WTC11 (cell line): ENCODE data around the gene MACROD2. TPM values are rescaled to one million over a fixed set of nuclear protein-coding genes. Genes with fewer than 3 reads are reported as not detected.

Source experiments
- ATAC-seq: fragments of 200-7000 bp; cut with Tn5 transposase; 2 replicates; pipeline ENCODE4 v1.10.0; 2021; ENCODE audit warnings: mild to moderate bottlenecking, moderate library complexity
- CTCF ChIA-PET: fragments of 300-600 bp; sonication (Branson Sonifier 250); formaldehyde crosslinking; loops from one replicate; lab custom pipeline; 2021; ENCODE audit warnings: antibody characterized with exemption; lab: Charles Lee
- POLR2A ChIA-PET: fragments of 350-600 bp; sonication (Branson Sonifier 250); formaldehyde crosslinking; loops from one replicate; lab custom pipeline; 2021; ENCODE audit warnings: antibody characterized with exemption; lab: Charles Lee
- DNase-seq: peaks from one replicate; pipeline ENCODE4 v3.0.0; 2021; ENCODE audit warnings: low spot score
- H3K27ac Mint-ChIP-seq: 2 replicates; pipeline ENCODE4 v1.8.0; 2021; ENCODE audit warnings: mixed read lengths
- H3K27me3 Mint-ChIP-seq: 2 replicates; pipeline ENCODE4 v1.8.0; 2021; ENCODE audit warnings: low read depth, mild to moderate bottlenecking, moderate library complexity, mixed read lengths
- H3K36me3 Mint-ChIP-seq: 2 replicates; pipeline ENCODE4 v1.8.0; 2021; ENCODE audit warnings: mixed read lengths
- H3K4me1 Mint-ChIP-seq: 2 replicates; pipeline ENCODE4 v1.8.0; 2022; ENCODE audit warnings: mixed read lengths
- H3K4me3 Mint-ChIP-seq: 2 replicates; pipeline ENCODE4 v1.8.0; 2021; ENCODE audit warnings: mild to moderate bottlenecking, moderate library complexity, mixed read lengths
- H3K9me3 Mint-ChIP-seq: 2 replicates; pipeline ENCODE4 v1.8.0; 2021; ENCODE audit warnings: mixed read lengths
- ATF6 ChIP-seq: sonication (generic); formaldehyde crosslinking; IDR thresholded peaks from 2 replicates; pipeline ENCODE4 v1.8.1; 2023; ENCODE audit warnings: mild to moderate bottlenecking, missing genetic modification reagents
- CREM ChIP-seq: sonication (generic); formaldehyde crosslinking; IDR thresholded peaks from 2 replicates; pipeline ENCODE4 v1.8.1; 2022; ENCODE audit warnings: mild to moderate bottlenecking, missing genetic modification reagents, moderate library complexity
- EMX1 ChIP-seq: fragments of 250-450 bp; sonication (Bioruptor Pico); IDR thresholded peaks from 2 replicates; pipeline ENCODE4 v1.8.0; 2021; ENCODE audit warnings: mild to moderate bottlenecking
- FOXJ3 ChIP-seq: sonication (generic); formaldehyde crosslinking; IDR thresholded peaks from 2 replicates; pipeline ENCODE4 v1.9.0; 2021; ENCODE audit warnings: missing genetic modification reagents, mild to moderate bottlenecking, borderline replicate concordance
- GABPB1 ChIP-seq: sonication (generic); formaldehyde crosslinking; IDR thresholded peaks from 2 replicates; pipeline ENCODE4 v1.8.1; 2023; ENCODE audit warnings: mild to moderate bottlenecking, missing genetic modification reagents
- KAT7 ChIP-seq: sonication (generic); formaldehyde crosslinking; IDR thresholded peaks from 2 replicates; pipeline ENCODE4 v1.8.1; 2023; ENCODE audit warnings: missing genetic modification reagents, mild to moderate bottlenecking, borderline replicate concordance
- MYBL2 ChIP-seq: sonication (generic); formaldehyde crosslinking; IDR thresholded peaks from 2 replicates; pipeline ENCODE4 v1.8.1; 2023; ENCODE audit warnings: mild to moderate bottlenecking, moderate library complexity, missing genetic modification reagents
- PRRX2 ChIP-seq: fragments of 250-450 bp; sonication (Bioruptor Pico); IDR thresholded peaks from 2 replicates; pipeline ENCODE4 v1.8.0; 2021; ENCODE audit warnings: mild to moderate bottlenecking
- SMAD4 ChIP-seq: sonication (generic); formaldehyde crosslinking; IDR thresholded peaks from 2 replicates; pipeline ENCODE4 v1.8.0; 2022; ENCODE audit warnings: mild to moderate bottlenecking, missing genetic modification reagents
- SP1 ChIP-seq: sonication (generic); formaldehyde crosslinking; conservative IDR thresholded peaks from 2 replicates; pipeline ENCODE4 v1.8.1; 2022; ENCODE audit warnings: missing genetic modification reagents
- STAT6 ChIP-seq: sonication (generic); formaldehyde crosslinking; conservative IDR thresholded peaks from 2 replicates; pipeline ENCODE4 v1.8.1; 2023; ENCODE audit warnings: mild to moderate bottlenecking, low read depth, missing genetic modification reagents, moderate library complexity
- TEAD1 ChIP-seq: sonication (generic); formaldehyde crosslinking; IDR thresholded peaks from 2 replicates; pipeline ENCODE4 v1.8.0; 2022; ENCODE audit warnings: mild to moderate bottlenecking, missing genetic modification reagents
- TP53 ChIP-seq: sonication (generic); formaldehyde crosslinking; IDR thresholded peaks from 2 replicates; pipeline ENCODE4 v1.8.1; 2023; ENCODE audit warnings: mild to moderate bottlenecking, missing genetic modification reagents
- USF1 ChIP-seq: sonication (generic); formaldehyde crosslinking; IDR thresholded peaks from 2 replicates; pipeline ENCODE4 v1.8.0; 2022; ENCODE audit warnings: mild to moderate bottlenecking, missing genetic modification reagents
- ZNF423 ChIP-seq: fragments of 250-450 bp; sonication (Bioruptor Pico); IDR thresholded peaks from 2 replicates; pipeline ENCODE4 v2.1.2; 2022; ENCODE audit warnings: mild to moderate bottlenecking, moderate library complexity
- ZNF425 ChIP-seq: fragments of 250-450 bp; sonication (Bioruptor Pico); conservative IDR thresholded peaks from 2 replicates; pipeline ENCODE4 v1.9.0; 2021; ENCODE audit warnings: mild to moderate bottlenecking
- total RNA-seq: library from RNA; stranded (reverse); gene quantifications from 3 replicates; pipeline ENCODE4 v1.2.3, GENCODE V29; 2021
- TF ChIP-seq, protein P1 (sequence below): sonication (generic); formaldehyde crosslinking; IDR thresholded peaks from 2 replicates; pipeline ENCODE4 v1.8.1; 2022; ENCODE audit warnings: low read depth, missing genetic modification reagents, borderline replicate concordance
- TF ChIP-seq, protein P2 (sequence below): sonication (generic); formaldehyde crosslinking; IDR thresholded peaks from 2 replicates; pipeline ENCODE4 v1.8.1; 2023; ENCODE audit warnings: mild to moderate bottlenecking, missing genetic modification reagents
- TF ChIP-seq, protein P3 (sequence below): sonication (generic); formaldehyde crosslinking; IDR thresholded peaks from 2 replicates; pipeline ENCODE4 v1.8.0; 2023; ENCODE audit warnings: mild to moderate bottlenecking, missing genetic modification reagents

The MACROD2 gene
- total RNA-seq, 1 experiment from 2014 or later, result 4.1 TPM

GRCh38 chr20:15710636-15711035 is 1715.3 kb downstream of the MACROD2 start (continued):
- TF ChIP-seq STAT6 (no peak), ATF6 (CRISPR knock-in tag) (no peak), GABPB1 (CRISPR knock-in tag) (no peak), ZNF425 (no peak), CREM (no peak), PRRX2 (no peak), EMX1 (no peak), USF1 (CRISPR knock-in tag) (no peak), MYBL2 (CRISPR knock-in tag) (no peak), SP1 (CRISPR knock-in tag) (no peak)
- TF ChIP-seq, protein P1, sequence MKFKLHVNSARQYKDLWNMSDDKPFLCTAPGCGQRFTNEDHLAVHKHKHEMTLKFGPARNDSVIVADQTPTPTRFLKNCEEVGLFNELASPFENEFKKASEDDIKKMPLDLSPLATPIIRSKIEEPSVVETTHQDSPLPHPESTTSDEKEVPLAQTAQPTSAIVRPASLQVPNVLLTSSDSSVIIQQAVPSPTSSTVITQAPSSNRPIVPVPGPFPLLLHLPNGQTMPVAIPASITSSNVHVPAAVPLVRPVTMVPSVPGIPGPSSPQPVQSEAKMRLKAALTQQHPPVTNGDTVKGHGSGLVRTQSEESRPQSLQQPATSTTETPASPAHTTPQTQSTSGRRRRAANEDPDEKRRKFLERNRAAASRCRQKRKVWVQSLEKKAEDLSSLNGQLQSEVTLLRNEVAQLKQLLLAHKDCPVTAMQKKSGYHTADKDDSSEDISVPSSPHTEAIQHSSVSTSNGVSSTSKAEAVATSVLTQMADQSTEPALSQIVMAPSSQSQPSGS (CRISPR knock-in tag), result no peak
- TF ChIP-seq, protein P2, sequence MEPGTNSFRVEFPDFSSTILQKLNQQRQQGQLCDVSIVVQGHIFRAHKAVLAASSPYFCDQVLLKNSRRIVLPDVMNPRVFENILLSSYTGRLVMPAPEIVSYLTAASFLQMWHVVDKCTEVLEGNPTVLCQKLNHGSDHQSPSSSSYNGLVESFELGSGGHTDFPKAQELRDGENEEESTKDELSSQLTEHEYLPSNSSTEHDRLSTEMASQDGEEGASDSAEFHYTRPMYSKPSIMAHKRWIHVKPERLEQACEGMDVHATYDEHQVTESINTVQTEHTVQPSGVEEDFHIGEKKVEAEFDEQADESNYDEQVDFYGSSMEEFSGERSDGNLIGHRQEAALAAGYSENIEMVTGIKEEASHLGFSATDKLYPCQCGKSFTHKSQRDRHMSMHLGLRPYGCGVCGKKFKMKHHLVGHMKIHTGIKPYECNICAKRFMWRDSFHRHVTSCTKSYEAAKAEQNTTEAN (CRISPR knock-in tag), result no peak

- Mint-ChIP-seq H3K36me3 (no peaks in the 10 kb centered on the region), H3K4me3 (no peak overlapping the region), H3K27ac (no peak overlapping the region), H3K27me3 (no peaks in the 10 kb centered on the region), H3K4me1 (peaks cover 31% of the 10 kb centered on the region), H3K9me3 (no peaks in the 10 kb centered on the region)
- no peak for DNase-seq
- ChIA-PET CTCF (interaction anchor here (0.7 kb wide), 1 partner anchor 191 kb away, joined by 3 read pairs; no protein-coding TSS in a partner anchor), POLR2A (no interaction called here)
- no peak for ATAC-seq
- TF ChIP-seq KAT7 (CRISPR knock-in tag) (no peak), TEAD1 (CRISPR knock-in tag) (no peak), TP53 (CRISPR knock-in tag) (no peak), SMAD4 (no peak), EMX1 (no peak), FOXJ3 (no peak), ZNF423 (CRISPR knock-in tag) (no peak)
- TF ChIP-seq, protein P3, sequence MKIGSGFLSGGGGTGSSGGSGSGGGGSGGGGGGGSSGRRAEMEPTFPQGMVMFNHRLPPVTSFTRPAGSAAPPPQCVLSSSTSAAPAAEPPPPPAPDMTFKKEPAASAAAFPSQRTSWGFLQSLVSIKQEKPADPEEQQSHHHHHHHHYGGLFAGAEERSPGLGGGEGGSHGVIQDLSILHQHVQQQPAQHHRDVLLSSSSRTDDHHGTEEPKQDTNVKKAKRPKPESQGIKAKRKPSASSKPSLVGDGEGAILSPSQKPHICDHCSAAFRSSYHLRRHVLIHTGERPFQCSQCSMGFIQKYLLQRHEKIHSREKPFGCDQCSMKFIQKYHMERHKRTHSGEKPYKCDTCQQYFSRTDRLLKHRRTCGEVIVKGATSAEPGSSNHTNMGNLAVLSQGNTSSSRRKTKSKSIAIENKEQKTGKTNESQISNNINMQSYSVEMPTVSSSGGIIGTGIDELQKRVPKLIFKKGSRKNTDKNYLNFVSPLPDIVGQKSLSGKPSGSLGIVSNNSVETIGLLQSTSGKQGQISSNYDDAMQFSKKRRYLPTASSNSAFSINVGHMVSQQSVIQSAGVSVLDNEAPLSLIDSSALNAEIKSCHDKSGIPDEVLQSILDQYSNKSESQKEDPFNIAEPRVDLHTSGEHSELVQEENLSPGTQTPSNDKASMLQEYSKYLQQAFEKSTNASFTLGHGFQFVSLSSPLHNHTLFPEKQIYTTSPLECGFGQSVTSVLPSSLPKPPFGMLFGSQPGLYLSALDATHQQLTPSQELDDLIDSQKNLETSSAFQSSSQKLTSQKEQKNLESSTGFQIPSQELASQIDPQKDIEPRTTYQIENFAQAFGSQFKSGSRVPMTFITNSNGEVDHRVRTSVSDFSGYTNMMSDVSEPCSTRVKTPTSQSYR (CRISPR knock-in tag), result no peak
- TF ChIP-seq, protein P2 (CRISPR knock-in tag), result no peak
Observed at GRCh38 chr20:15711177-15711576, 1715.9 kb downstream of the MACROD2 start.
